LNCaP clone FGC (cell line): ENCODE measurements around the gene KIF6.

Experiments used
- DNase-seq: peaks from one replicate; pipeline ENCODE4 v3.0.0-alpha.2; 2011; ENCODE audit warnings: low read depth
- H3K4me3 ChIP-seq: 2 replicates; pipeline ENCODE4 v1.5.1; 2011; ENCODE audit warnings: mild to moderate bottlenecking, low read depth, low read length, control low read depth
- TF ChIP-seq, protein P1 (sequence below): IDR thresholded peaks from 2 replicates; pipeline ENCODE4 v1.5.1; 2012; ENCODE audit warnings: mild to moderate bottlenecking; ENCODE audit not compliant: control insufficient read depth, insufficient read depth; ENCODE audit errors: extremely low read depth

Gene KIF6

DNA sequence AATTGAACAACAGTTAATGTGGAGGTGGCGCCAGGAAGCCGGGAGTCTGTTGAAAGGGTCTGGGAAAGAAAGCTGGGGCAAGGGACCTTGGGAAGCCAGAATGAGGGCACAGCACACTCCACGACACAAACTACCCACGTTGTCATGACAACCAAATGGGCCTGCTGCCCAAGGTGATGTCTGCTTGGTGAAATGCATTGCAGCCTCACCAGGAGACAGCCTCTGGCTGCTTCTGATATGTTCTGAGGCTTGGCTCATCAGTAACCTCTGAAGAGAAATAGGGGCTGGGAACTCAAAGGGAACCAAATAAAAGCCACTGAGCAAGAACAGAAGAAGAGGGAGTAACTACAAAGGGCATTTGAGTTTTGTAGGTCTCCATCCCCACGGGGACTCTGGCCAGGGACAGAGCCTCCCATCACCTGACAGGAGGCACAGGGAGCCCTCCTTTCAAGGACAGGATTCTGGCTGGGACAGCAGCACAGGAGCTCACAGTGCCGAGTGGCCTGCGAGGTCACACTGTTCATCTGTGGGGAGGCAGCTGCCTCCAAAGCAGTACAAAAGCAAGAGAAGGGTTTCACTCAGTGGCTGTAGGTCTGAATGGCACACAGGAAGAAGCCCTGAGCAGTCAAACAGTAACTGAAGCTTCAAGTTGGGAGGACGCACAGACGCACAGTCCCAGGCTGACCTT lies 358.1 kb downstream of the KIF6 start:
- DNase-seq = no peak
- H3K4me3 ChIP-seq = no peak overlapping the region
- TF ChIP-seq, protein P1, sequence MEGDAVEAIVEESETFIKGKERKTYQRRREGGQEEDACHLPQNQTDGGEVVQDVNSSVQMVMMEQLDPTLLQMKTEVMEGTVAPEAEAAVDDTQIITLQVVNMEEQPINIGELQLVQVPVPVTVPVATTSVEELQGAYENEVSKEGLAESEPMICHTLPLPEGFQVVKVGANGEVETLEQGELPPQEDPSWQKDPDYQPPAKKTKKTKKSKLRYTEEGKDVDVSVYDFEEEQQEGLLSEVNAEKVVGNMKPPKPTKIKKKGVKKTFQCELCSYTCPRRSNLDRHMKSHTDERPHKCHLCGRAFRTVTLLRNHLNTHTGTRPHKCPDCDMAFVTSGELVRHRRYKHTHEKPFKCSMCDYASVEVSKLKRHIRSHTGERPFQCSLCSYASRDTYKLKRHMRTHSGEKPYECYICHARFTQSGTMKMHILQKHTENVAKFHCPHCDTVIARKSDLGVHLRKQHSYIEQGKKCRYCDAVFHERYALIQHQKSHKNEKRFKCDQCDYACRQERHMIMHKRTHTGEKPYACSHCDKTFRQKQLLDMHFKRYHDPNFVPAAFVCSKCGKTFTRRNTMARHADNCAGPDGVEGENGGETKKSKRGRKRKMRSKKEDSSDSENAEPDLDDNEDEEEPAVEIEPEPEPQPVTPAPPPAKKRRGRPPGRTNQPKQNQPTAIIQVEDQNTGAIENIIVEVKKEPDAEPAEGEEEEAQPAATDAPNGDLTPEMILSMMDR = no peak

GRCh38 chr6:39365281-39366074 lies 359.7 kb downstream of the KIF6 start:
- DNase-seq = no peak
- TF ChIP-seq, protein P1 = no peak
- H3K4me3 ChIP-seq = no peak overlapping the region

DNA sequence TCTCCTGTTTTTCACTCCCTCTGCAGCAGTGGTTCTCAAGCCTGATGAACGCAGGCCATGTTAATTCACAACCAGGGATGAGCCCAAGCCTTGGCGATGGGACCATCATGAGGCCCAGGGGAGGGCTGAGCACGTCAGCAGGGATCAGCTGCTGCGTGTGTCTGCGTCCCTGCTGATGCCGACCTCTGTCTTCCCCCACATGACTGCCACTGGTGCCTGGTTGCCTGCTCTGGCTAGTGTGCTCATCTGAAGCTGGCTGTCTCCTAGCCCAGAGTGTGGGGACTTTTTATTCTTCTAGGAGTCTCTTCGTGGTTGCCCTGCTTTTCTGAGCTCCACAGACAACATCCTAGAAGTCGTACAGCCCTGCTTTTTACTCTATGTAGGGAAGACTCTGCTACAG lies 361.9 kb downstream of the KIF6 start:
- DNase-seq = no peak
- TF ChIP-seq, protein P1 = no peak
- no peak overlapping the region for H3K4me3 ChIP-seq

GRCh38 chr6:39362487-39362865 lies 362.7 kb downstream of the KIF6 start:
- TF ChIP-seq, protein P1 = no peak
- H3K4me3 ChIP-seq = no peak overlapping the region
- DNase-seq = no peak

DNA sequence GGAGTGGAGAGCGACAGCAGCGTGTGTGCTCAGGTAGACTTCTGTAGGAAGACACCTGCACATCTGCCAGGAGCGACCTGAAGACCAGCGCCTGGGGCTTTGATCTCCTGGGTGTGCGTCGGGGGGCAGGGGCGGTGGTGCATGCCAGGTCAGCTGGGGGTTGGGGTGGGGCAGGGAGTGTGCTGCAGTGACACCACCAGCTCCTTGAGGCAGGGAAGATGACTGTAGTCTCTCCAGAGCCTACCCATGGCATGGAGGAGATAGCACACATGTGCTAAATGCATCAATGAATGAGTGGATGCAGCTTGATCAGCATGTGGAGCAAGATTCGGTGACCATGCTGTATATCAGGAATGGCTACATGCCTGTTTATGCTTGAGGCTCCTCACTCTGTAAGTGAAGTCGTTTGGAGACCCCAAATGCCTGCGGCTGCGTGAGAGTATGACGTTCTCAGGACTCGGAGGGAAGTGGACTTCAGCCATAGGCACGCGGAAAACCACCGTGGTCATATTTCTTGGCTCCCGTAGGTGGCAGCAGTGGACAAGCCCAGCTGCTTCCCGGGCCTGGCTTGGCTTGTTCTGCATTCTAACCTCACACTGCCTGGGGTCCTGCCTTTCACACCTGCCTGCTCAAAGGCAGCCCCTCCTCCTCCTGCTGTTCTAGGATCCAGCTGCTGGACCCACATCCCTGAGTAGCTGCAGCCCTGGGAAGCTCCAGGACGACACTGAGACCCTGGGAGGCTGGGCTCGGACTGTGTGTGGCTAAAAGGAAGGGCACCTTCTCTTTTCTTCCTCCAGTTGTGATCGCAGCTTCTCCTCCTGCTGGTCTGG lies 363.3 kb downstream of the KIF6 start:
- no peak for DNase-seq
- H3K4me3 ChIP-seq = no peak overlapping the region
- TF ChIP-seq, protein P1 = peak; percentile 85

- H3K4me3 ChIP-seq = no peak overlapping the region
- DNase-seq = no peak
- TF ChIP-seq, protein P1 = no peak
These were observed 364.8 kb downstream of the KIF6 start for GRCh38 chr6:39360378-39360777.
